ENCODE results near the gene ZNF474.

Gene ZNF474

GRCh38 chr5:122153774-122154173 is 24.4 kb downstream of the ZNF474 start:
- no peak for DNase-seq (ENCODE audit: low read depth, low spot score)

DNA sequence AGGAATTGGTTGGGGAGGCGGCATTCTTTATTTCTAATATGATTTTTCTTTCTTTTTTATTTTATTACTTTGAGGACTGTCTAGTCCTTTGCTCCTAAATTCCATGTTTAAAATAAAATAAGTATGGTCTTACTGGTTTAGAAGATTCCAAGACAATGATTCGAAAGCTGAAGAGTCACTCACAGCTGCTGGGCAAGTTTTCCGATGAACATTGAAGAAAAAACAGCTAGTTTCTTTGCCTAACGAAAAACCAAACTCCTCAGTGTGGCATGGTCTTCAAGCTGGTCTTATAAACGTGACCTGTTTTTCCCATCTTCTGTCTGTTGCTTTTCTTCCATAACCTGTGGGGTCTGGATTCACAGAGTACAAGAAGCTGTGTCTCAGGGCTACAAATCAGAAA is 25.1 kb downstream of the ZNF474 start:
- DNase-seq (ENCODE audit: low read depth, low spot score), result no peak

- DNase-seq (ENCODE audit: low read depth, low spot score), result no peak
These were observed 25.6 kb downstream of the ZNF474 start for GRCh38 chr5:122154910-122155309.

- DNase-seq (ENCODE audit: low read depth, low spot score), result no peak
These were observed 26.2 kb downstream of the ZNF474 start for GRCh38 chr5:122155546-122155945.

GRCh38 chr5:122156724-122157325 is 27.5 kb downstream of the ZNF474 start:
- DNase-seq (ENCODE audit: low read depth, low spot score), result no peak

DNA sequence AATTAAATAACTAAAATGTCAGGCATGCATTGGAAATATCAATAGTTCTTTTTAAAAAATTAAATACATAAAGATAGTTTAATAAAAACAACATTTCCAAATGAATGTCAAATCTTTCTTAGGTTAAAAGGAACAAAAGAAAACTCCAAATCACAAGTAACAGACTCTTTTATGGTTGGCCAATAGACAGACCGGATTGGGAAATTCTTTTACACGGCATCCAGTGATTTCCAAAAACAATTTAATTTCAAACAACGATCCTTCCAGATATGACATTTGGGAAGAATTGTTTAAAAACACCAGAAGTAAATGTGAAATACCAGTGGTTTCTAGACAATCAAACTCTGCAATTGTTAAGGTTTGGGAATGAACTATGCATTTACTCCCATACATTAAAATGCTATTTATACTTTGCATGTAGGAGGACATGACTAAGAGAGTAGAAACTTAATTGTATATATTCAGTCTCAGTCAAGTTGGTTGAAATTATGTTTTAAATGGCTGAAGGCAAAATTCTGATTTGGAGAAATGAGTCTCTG is 32.8 kb downstream of the ZNF474 start:
- DNase-seq (ENCODE audit: low read depth, low spot score), result no peak

- no peak for DNase-seq (ENCODE audit: low read depth, low spot score)
These were observed 34.0 kb downstream of the ZNF474 start for GRCh38 chr5:122163121-122164069.

- no peak for DNase-seq (ENCODE audit: low read depth, low spot score)
These were observed 34.7 kb downstream of the ZNF474 start for GRCh38 chr5:122164070-122164435.

- DNase-seq (ENCODE audit: low read depth, low spot score), result no peak
These were observed 35.6 kb downstream of the ZNF474 start for GRCh38 chr5:122164831-122165558.

- no peak for DNase-seq (ENCODE audit: low read depth, low spot score)
These were observed 36.3 kb downstream of the ZNF474 start for GRCh38 chr5:122165559-122166078.

- DNase-seq (ENCODE audit: low read depth, low spot score), result no peak
These were observed 40.2 kb downstream of the ZNF474 start for GRCh38 chr5:122169350-122170103.

DNA sequence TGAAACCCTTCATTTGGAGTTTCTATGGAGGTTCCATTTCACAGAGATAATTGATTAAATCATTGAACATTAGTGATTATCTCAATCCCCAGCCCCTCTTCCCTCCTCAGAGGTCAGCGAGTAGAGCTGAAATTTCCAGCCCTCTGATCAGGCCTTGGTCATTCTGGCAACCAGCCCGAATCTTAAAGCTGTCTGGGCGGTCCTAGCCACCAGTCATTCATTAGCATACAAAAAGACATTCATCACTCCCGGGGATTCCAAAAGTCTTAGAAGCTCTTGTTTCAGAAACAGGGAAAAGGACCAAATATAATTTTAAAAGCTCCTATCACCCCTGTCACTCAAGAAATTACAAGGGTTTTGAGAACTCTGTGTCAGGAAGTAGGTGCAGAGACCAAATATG is 41.3 kb downstream of the ZNF474 start:
- no peak for DNase-seq (ENCODE audit: low read depth, low spot score)

GRCh38 chr5:122172207-122172606 is 42.9 kb downstream of the ZNF474 start:
- DNase-seq (ENCODE audit: low read depth, low spot score), result no peak

GRCh38 chr5:122173474-122174415 is 44.4 kb downstream of the ZNF474 start:
- DNase-seq (ENCODE audit: low read depth, low spot score), result no peak

GRCh38 chr5:122175091-122175490 is 45.7 kb downstream of the ZNF474 start:
- DNase-seq (ENCODE audit: low read depth, low spot score), result no peak

- no peak for DNase-seq (ENCODE audit: low read depth, low spot score)
These were observed 46.5 kb downstream of the ZNF474 start for GRCh38 chr5:122175852-122176251.

- DNase-seq (ENCODE audit: low read depth, low spot score), result no peak
These were observed 47.8 kb downstream of the ZNF474 start for GRCh38 chr5:122177161-122177560.

DNA sequence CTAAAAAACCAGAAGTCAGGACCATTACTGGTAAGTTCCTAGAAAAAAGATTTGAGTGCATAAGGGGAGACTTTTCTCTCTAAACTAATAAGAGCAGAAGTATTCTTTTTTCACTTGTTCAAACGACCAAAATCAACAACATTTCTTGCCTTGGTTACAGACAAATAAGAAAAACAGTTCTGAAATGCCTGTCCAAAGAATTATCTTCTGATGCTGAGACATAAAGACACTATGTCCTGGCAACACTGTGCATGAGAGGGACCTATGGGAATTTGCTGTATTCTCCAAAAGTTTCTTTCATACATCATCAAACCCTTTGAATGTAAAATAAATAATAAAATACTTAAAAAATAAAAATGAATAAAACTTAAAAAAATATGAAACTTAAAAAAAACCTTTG is 50.4 kb downstream of the ZNF474 start:
- no peak for DNase-seq (ENCODE audit: low read depth, low spot score)

DNA sequence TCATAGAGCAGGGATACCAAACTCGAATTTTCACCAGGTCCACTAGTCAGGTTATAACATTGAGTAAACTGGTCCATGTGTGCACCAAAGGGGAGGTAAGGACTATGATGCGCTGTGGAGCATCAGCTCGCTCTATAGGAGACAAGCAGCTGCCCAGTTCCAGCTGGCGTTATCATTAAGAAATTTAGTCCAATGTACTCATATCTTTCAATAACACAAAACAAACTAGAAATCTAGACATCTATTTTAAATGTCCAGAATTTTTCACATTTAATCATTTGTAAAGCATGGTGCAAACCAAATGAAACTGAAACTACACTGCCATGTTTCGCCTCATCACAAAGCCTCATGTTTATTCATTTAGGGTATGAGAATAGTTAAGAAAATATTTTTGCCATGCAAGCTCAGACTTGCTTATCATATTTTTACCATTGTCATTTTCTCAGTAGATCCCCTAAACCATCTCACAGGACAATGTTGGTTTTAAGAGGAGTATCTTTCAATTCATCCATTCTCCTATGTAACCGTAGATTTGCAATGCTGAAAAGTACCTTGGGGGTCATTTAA is 50.9 kb downstream of the ZNF474 start:
- no peak for DNase-seq (ENCODE audit: low read depth, low spot score)

Measured in brain pericyte (primary cell).